Kidney (tissue), 14 donors: ENCODE results near the gene BLVRA. TPM values are rescaled to one million over a fixed set of nuclear protein-coding genes. Genes with fewer than 3 reads are reported as not detected.

ENCODE experiments used
- DNase-seq, 5 donors: peaks; one replicate each; pipeline ENCODE4 v3.0.0-alpha.2; 2013 to 2020
- FAIRE-seq: peaks from 2 replicates; lab custom pipeline; 2012; peaks lifted over from hg19 to GRCh38; lab: Jason Lieb, UNC
- H3K27ac ChIP-seq, 2 donors: one replicate each; pipeline ENCODE4 v1.7.0; 2013; ENCODE audit warnings: low read depth in 2 of 2, low read length in 2 of 2, inconsistent platforms in 1 of 2
- H3K27me3 ChIP-seq: one replicate; pipeline ENCODE4 v1.7.1; 2013; ENCODE audit warnings: low read length, inconsistent platforms; ENCODE audit not compliant: control insufficient read depth, insufficient read depth
- H3K36me3 ChIP-seq, 3 donors: one replicate each; pipeline versions ENCODE4 v1.7.0 to v1.7.1; 2013; ENCODE audit warnings: low read length in 3 of 3, control low read depth in 1 of 3, inconsistent platforms in 1 of 3; ENCODE audit not compliant: insufficient read depth in 3 of 3, control insufficient read depth in 2 of 3
- H3K4me1 ChIP-seq, 3 donors: one replicate each; pipeline versions ENCODE4 v1.7.0 to v1.7.1; 2013; ENCODE audit warnings: low read length in 3 of 3, inconsistent platforms in 1 of 3, low read depth in 1 of 3; ENCODE audit not compliant: control insufficient read depth in 2 of 3, insufficient read depth in 2 of 3
- H3K4me3 ChIP-seq, 3 donors: one replicate each; pipeline versions ENCODE4 v1.7.0 to v1.8.1; 2013; ENCODE audit warnings: low read length in 3 of 3, control low read depth in 1 of 3, inconsistent platforms in 1 of 3
- H3K9ac ChIP-seq, 3 donors: one replicate each; pipeline versions ENCODE4 v1.7.0 to v1.7.1; 2013; ENCODE audit warnings: low read length in 3 of 3, control low read depth in 1 of 3, inconsistent platforms in 1 of 3
- H3K9me3 ChIP-seq, 3 donors: one replicate each; pipeline versions ENCODE4 v1.7.0 to v1.7.1; 2013; ENCODE audit warnings: low read length in 3 of 3, control low read depth in 1 of 3, inconsistent platforms in 1 of 3; ENCODE audit not compliant: control insufficient read depth in 2 of 3, insufficient read depth in 1 of 3
- CTCF ChIP-seq: IDR thresholded peaks from 3 replicates; pipeline ENCODE4 v1.5.1; 2012; ENCODE audit warnings: mild to moderate bottlenecking, moderate library complexity, borderline replicate concordance; ENCODE audit not compliant: insufficient read depth; ENCODE audit errors: extremely low read depth
- intact Hi-C: fragments of 100-400 bp; cut with DNase I; formaldehyde crosslinking; loops from one replicate; pipeline ENCODE4 v1.11.1; 2022
- polyA plus RNA-seq: library from polyadenylated mRNA; stranded (reverse); fragments of 350-450 nt; fragmentation: Illumina TruSeq; extraction: RNeasy Lipid Tissue Mini Kit (QIAGEN cat#74804); gene quantifications from one replicate; pipeline ENCODE4 v1.2.3, GENCODE V29; 2014; ENCODE audit warnings: low read depth, low replicate concordance; ENCODE audit not compliant: insufficient read depth
- total RNA-seq: library from RNA; stranded (reverse); fragmentation: NEBNext Ultra II Directional; extraction: Animal tissue kit (Norgen Biotek cat#: 25700); gene quantifications from one replicate; pipeline ENCODE4 v1.2.1, GENCODE V29; 2021
- donor health status: control.
- donor health status: control.
- donor health status: control.
- donor health status: control.
- donor health status: control.
- donor health status: DM: yes; HTN: yes; CAD: no.
- donor health status: Normal renal cell carcinoma (clear cell type).

Gene BLVRA
- total and polyA plus RNA-seq, 2 donors from 2014 or later = 69.6 to 86.9 TPM

- Histone ChIP-seq H3K9ac (no peak overlapping the region), H3K27me3 (no peaks in the 10 kb centered on the region), H3K4me3 (no peak overlapping the region), H3K9me3 (no peaks in the 10 kb centered on the region), H3K27ac (no peak overlapping the region), H3K4me1 (no peaks in the 10 kb centered on the region), H3K36me3 (no peaks in the 10 kb centered on the region)
- no peak for DNase-seq
- intact Hi-C loops = no loop called here
- no peak for TF ChIP-seq CTCF
- FAIRE-seq = no peak
Observed at GRCh38 chr7:43847496-43847895, 89.0 kb downstream of the BLVRA start.

- no peak overlapping the region for H3K9ac ChIP-seq
- no peak for TF ChIP-seq CTCF
- H3K36me3 ChIP-seq = no peaks in the 10 kb centered on the region
- no peak overlapping the region for H3K27ac ChIP-seq
- H3K4me3 ChIP-seq = no peak overlapping the region
- H3K9me3 ChIP-seq = no peaks in the 10 kb centered on the region
- intact Hi-C loops = no loop called here
- DNase-seq (no peak), FAIRE-seq (no peak)
- H3K27me3 ChIP-seq = no peaks in the 10 kb centered on the region
- no peaks in the 10 kb centered on the region for H3K4me1 ChIP-seq
Observed at GRCh38 chr7:43849047-43849446, 90.6 kb downstream of the BLVRA start.

GRCh38 chr7:43850348-43851116 is 92.1 kb downstream of the BLVRA start:
- Histone ChIP-seq H3K27me3 (no peaks in the 10 kb centered on the region), H3K4me3 (no peak overlapping the region), H3K36me3 (no peaks in the 10 kb centered on the region), H3K9me3 (no peaks in the 10 kb centered on the region), H3K9ac (no peak overlapping the region), H3K27ac (no peak overlapping the region), H3K4me1 (no peaks in the 10 kb centered on the region)
- FAIRE-seq (no peak), DNase-seq (no peak)
- no peak for TF ChIP-seq CTCF
- intact Hi-C loops = no loop called here
